K562 (cell line): ENCODE results near the gene WFDC2.

Experiments used
- CEBPB ChIP-seq: fragments of 450-650 bp; IDR thresholded peaks from 2 replicates; pipeline ENCODE4 v1.6.1; 2016; ENCODE audit warnings: missing genetic modification characterization, missing compliant biosample characterization
- ERF ChIP-seq: fragments of 450-650 bp; formaldehyde crosslinking; IDR thresholded peaks from 2 replicates; pipeline ENCODE4 v1.4.0; 2020; ENCODE audit warnings: mild to moderate bottlenecking, mixed read lengths
- EZH2 ChIP-seq: IDR thresholded peaks from 2 replicates; pipeline ENCODE4 v1.6.1; 2012; ENCODE audit warnings: low read depth, mild to moderate bottlenecking, inconsistent platforms, low read length, borderline replicate concordance
- MXI1 ChIP-seq: IDR thresholded peaks from 2 replicates; pipeline ENCODE4 v1.6.1; 2011; ENCODE audit warnings: low read depth, mild to moderate bottlenecking, improper control_type of control experiment, low read length
- MYNN ChIP-seq, 2 experiments: sonication (generic); formaldehyde crosslinking in 1 of 2; IDR thresholded peaks; 2 replicates each; pipeline versions ENCODE4 v1.5.0 to v1.6.1; 2016 to 2020; ENCODE audit warnings: antibody characterized with exemption in 1 of 2, missing genetic modification reagents in 1 of 2
- POLR2AphosphoS5 ChIP-seq: IDR thresholded peaks from 2 replicates; pipeline ENCODE4 v1.6.1; 2011; ENCODE audit warnings: mild to moderate bottlenecking, low read depth, low read length, moderate library complexity; ENCODE audit not compliant: control insufficient read depth, insufficient read depth
- RBM25 ChIP-seq: fragments of 200-400 bp; formaldehyde crosslinking; IDR thresholded peaks from 2 replicates; pipeline ENCODE4 v1.6.1; 2018; ENCODE audit warnings: low read length, low read depth, moderate library complexity; ENCODE audit not compliant: severe bottlenecking
- TAF1 ChIP-seq: IDR thresholded peaks from 2 replicates; pipeline ENCODE4 v1.6.1; 2011; ENCODE audit warnings: mild to moderate bottlenecking, low read length, moderate library complexity; ENCODE audit not compliant: insufficient read depth, control insufficient read depth, severe bottlenecking; ENCODE audit errors: extremely low read depth
- ZBTB7A ChIP-seq: IDR thresholded peaks from 2 replicates; pipeline ENCODE4 v1.6.1; 2011; ENCODE audit warnings: low read depth, mild to moderate bottlenecking, low read length, moderate library complexity, borderline replicate concordance; ENCODE audit not compliant: control insufficient read depth
- TF ChIP-seq, protein P1 (sequence below): fragments of 250-450 bp; sonication (Bioruptor Pico); IDR thresholded peaks from 2 replicates; pipeline ENCODE4 v1.5.1; 2021; ENCODE audit warnings: mild to moderate bottlenecking
- TF ChIP-seq, protein P2 (sequence below): fragments of 450-650 bp; formaldehyde crosslinking; IDR thresholded peaks from 2 replicates; pipeline ENCODE4 v1.4.0; 2022; ENCODE audit warnings: mild to moderate bottlenecking, moderate library complexity
- TF ChIP-seq, protein P3 (sequence below): conservative IDR thresholded peaks from 2 replicates; pipeline ENCODE4 v1.6.1; 2011; ENCODE audit warnings: low read depth, mild to moderate bottlenecking, low read length; ENCODE audit not compliant: control insufficient read depth
- TF ChIP-seq, protein P4 (sequence below): sonication (generic); formaldehyde crosslinking; IDR thresholded peaks from 2 replicates; pipeline ENCODE4 v1.8.1; 2023; ENCODE audit warnings: missing genetic modification reagents, mild to moderate bottlenecking, borderline replicate concordance
- TF ChIP-seq, protein P5 (sequence below), 3 experiments: IDR thresholded peaks in 2 of 3; conservative IDR thresholded peaks in 1 of 3; 2 replicates each; pipeline ENCODE4 v1.5.1; 2011 to 2012; ENCODE audit warnings: low read length in 3 of 3, mild to moderate bottlenecking in 3 of 3, control low read depth in 2 of 3, improper control_type of control experiment in 1 of 3, inconsistent platforms in 1 of 3, low read depth in 1 of 3, mixed read lengths in 1 of 3, moderate library complexity in 1 of 3; ENCODE audit not compliant: insufficient read depth in 2 of 3

DNA sequence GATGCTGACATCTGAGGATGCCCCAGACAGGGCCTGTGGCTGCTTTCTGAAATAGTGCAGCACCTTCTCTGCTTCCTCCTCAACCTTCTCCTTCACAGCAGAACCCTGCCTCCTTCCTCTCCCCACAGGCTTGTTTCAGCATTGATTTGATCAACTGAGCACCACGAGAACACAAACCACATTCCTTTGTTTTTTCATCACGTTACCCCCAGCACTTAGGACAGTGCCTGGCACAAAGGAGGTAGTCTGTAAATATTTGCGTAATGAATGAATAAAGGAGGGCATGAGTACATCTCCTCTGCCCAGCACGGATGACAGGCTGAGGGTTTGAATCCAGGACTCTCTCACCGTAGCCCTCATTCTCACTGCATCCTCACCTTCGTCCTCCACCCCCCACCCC lies 21.3 kb upstream of the WFDC2 start:
- TF ChIP-seq, protein P1, sequence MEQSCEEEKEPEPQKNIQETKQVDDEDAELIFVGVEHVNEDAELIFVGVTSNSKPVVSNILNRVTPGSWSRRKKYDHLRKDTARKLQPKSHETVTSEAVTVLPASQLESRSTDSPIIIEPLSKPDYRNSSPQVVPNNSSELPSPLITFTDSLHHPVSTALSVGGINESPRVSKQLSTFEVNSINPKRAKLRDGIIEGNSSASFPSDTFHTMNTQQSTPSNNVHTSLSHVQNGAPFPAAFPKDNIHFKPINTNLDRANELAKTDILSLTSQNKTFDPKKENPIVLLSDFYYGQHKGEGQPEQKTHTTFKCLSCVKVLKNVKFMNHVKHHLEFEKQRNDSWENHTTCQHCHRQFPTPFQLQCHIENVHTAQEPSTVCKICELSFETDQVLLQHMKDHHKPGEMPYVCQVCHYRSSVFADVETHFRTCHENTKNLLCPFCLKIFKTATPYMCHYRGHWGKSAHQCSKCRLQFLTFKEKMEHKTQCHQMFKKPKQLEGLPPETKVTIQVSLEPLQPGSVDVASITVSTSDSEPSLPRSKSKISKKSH (CRISPR knock-in tag): no peak
- TF ChIP-seq, protein P2, sequence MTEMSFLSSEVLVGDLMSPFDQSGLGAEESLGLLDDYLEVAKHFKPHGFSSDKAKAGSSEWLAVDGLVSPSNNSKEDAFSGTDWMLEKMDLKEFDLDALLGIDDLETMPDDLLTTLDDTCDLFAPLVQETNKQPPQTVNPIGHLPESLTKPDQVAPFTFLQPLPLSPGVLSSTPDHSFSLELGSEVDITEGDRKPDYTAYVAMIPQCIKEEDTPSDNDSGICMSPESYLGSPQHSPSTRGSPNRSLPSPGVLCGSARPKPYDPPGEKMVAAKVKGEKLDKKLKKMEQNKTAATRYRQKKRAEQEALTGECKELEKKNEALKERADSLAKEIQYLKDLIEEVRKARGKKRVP: no peak
- TF ChIP-seq MXI1 (no peak), ZBTB7A (no peak), RBM25 (no peak), ERF (CRISPR knock-in tag) (no peak), MYNN (IDR thresholded peaks at IDR 0.05) (no peak), MYNN (CRISPR knock-in tag; IDR thresholded peaks at IDR 0.05) (no peak), CEBPB (no peak), POLR2AphosphoS5 (no peak), EZH2 (no peak), TAF1 (no peak)
- TF ChIP-seq, protein P3, sequence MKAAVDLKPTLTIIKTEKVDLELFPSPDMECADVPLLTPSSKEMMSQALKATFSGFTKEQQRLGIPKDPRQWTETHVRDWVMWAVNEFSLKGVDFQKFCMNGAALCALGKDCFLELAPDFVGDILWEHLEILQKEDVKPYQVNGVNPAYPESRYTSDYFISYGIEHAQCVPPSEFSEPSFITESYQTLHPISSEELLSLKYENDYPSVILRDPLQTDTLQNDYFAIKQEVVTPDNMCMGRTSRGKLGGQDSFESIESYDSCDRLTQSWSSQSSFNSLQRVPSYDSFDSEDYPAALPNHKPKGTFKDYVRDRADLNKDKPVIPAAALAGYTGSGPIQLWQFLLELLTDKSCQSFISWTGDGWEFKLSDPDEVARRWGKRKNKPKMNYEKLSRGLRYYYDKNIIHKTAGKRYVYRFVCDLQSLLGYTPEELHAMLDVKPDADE: no peak
- TF ChIP-seq, protein P4, sequence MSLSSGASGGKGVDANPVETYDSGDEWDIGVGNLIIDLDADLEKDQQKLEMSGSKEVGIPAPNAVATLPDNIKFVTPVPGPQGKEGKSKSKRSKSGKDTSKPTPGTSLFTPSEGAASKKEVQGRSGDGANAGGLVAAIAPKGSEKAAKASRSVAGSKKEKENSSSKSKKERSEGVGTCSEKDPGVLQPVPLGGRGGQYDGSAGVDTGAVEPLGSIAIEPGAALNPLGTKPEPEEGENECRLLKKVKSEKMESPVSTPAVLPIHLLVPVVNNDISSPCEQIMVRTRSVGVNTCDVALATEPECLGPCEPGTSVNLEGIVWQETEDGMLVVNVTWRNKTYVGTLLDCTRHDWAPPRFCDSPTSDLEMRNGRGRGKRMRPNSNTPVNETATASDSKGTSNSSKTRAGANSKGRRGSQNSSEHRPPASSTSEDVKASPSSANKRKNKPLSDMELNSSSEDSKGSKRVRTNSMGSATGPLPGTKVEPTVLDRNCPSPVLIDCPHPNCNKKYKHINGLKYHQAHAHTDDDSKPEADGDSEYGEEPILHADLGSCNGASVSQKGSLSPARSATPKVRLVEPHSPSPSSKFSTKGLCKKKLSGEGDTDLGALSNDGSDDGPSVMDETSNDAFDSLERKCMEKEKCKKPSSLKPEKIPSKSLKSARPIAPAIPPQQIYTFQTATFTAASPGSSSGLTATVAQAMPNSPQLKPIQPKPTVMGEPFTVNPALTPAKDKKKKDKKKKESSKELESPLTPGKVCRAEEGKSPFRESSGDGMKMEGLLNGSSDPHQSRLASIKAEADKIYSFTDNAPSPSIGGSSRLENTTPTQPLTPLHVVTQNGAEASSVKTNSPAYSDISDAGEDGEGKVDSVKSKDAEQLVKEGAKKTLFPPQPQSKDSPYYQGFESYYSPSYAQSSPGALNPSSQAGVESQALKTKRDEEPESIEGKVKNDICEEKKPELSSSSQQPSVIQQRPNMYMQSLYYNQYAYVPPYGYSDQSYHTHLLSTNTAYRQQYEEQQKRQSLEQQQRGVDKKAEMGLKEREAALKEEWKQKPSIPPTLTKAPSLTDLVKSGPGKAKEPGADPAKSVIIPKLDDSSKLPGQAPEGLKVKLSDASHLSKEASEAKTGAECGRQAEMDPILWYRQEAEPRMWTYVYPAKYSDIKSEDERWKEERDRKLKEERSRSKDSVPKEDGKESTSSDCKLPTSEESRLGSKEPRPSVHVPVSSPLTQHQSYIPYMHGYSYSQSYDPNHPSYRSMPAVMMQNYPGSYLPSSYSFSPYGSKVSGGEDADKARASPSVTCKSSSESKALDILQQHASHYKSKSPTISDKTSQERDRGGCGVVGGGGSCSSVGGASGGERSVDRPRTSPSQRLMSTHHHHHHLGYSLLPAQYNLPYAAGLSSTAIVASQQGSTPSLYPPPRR: no peak
- TF ChIP-seq, protein P5, sequence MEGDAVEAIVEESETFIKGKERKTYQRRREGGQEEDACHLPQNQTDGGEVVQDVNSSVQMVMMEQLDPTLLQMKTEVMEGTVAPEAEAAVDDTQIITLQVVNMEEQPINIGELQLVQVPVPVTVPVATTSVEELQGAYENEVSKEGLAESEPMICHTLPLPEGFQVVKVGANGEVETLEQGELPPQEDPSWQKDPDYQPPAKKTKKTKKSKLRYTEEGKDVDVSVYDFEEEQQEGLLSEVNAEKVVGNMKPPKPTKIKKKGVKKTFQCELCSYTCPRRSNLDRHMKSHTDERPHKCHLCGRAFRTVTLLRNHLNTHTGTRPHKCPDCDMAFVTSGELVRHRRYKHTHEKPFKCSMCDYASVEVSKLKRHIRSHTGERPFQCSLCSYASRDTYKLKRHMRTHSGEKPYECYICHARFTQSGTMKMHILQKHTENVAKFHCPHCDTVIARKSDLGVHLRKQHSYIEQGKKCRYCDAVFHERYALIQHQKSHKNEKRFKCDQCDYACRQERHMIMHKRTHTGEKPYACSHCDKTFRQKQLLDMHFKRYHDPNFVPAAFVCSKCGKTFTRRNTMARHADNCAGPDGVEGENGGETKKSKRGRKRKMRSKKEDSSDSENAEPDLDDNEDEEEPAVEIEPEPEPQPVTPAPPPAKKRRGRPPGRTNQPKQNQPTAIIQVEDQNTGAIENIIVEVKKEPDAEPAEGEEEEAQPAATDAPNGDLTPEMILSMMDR (IDR thresholded peaks at IDR 0.05 in 2 of 3, conservative IDR thresholded peaks at IDR 0.05 in 1 of 3; ENCODE audit: insufficient read depth in 2 of 3, low read depth in 1 of 3, low read length in 3 of 3): no peak
